NCI-H1694 treated with DMSO at 0.1 percent for 48 hours (cell line): ENCODE results near the gene SLC30A7.
"Not testable (repeated sequence)": the region's sequence is repeated elsewhere in the genome, so short reads cannot be mapped to it uniquely, and the experiment has no call there.

Experiments used
- DNase-seq: peaks from one replicate; lab custom pipeline; 2025; lab: John Stamatoyannopoulos, UW

Gene SLC30A7

GRCh38 chr1:100895540-100896480, at the start of gene SLC30A7:
Gene SLC30A7, plus strand, starts transcription at chr1:100896090. Its CDS starts 173 bp downstream, at chr1:100896263.
- DNase-seq = peak; percentile 76

GRCh38 chr1:100847361-100848082, 48.4 kb upstream of the SLC30A7 start:
- DNase-seq = no peak

- DNase-seq = no peak
These were observed 44.2 kb upstream of the SLC30A7 start for GRCh38 chr1:100851726-100852125.

GRCh38 chr1:100852976-100853375, 42.9 kb upstream of the SLC30A7 start:
- DNase-seq = no peak

- DNase-seq = not testable (repeated sequence)
These were observed 40.8 kb upstream of the SLC30A7 start for GRCh38 chr1:100855116-100855515.

GRCh38 chr1:100860397-100860991, 35.4 kb upstream of the SLC30A7 start:
- DNase-seq = no peak

- DNase-seq = no peak
These were observed 34.5 kb upstream of the SLC30A7 start for GRCh38 chr1:100861379-100861778.

GRCh38 chr1:100862591-100862990, 33.3 kb upstream of the SLC30A7 start:
- DNase-seq = no peak

- DNase-seq = peak; percentile 74
These were observed 29.6 kb upstream of the SLC30A7 start for GRCh38 chr1:100866041-100866900.

GRCh38 chr1:100866901-100867206, 29.0 kb upstream of the SLC30A7 start:
- no peak for DNase-seq

GRCh38 chr1:100868364-100868995, 27.4 kb upstream of the SLC30A7 start:
- peak; percentile 51 for DNase-seq

- no peak for DNase-seq
These were observed 25.9 kb upstream of the SLC30A7 start for GRCh38 chr1:100869996-100870395.

- DNase-seq = no peak
These were observed 21.5 kb upstream of the SLC30A7 start for GRCh38 chr1:100874433-100874832.

- no peak for DNase-seq
These were observed 20.7 kb upstream of the SLC30A7 start for GRCh38 chr1:100875228-100875627.

GRCh38 chr1:100876291-100876690, 19.6 kb upstream of the SLC30A7 start:
- no peak for DNase-seq

- DNase-seq = no peak
These were observed 16.5 kb upstream of the SLC30A7 start for GRCh38 chr1:100879422-100879821.

GRCh38 chr1:100881687-100882086, 14.2 kb upstream of the SLC30A7 start:
- DNase-seq = no peak

- no peak for DNase-seq
These were observed 13.2 kb upstream of the SLC30A7 start for GRCh38 chr1:100882698-100883097.

GRCh38 chr1:100883963-100884362, 11.9 kb upstream of the SLC30A7 start:
- DNase-seq = no peak

GRCh38 chr1:100889007-100889406, 6.9 kb upstream of the SLC30A7 start:
- not testable (repeated sequence) for DNase-seq

GRCh38 chr1:100889869-100890482, 5.9 kb upstream of the SLC30A7 start:
- DNase-seq = not testable (repeated sequence)
